Glomerular visceral epithelial cell (primary cell): ENCODE data around the gene JUNB.
"Not testable (repeated sequence)": the region's sequence is repeated elsewhere in the genome, so short reads cannot be mapped to it uniquely, and the experiment has no call there.

Experiments
- DNase-seq: peaks from one replicate; pipeline ENCODE4 v3.0.0-alpha.2; 2016; ENCODE audit errors: extremely low spot score

JUNB gene

GRCh38 chr19:12789098-12789903 is 2.0 kb upstream of the JUNB start:
- peak; percentile 46 for DNase-seq

DNA sequence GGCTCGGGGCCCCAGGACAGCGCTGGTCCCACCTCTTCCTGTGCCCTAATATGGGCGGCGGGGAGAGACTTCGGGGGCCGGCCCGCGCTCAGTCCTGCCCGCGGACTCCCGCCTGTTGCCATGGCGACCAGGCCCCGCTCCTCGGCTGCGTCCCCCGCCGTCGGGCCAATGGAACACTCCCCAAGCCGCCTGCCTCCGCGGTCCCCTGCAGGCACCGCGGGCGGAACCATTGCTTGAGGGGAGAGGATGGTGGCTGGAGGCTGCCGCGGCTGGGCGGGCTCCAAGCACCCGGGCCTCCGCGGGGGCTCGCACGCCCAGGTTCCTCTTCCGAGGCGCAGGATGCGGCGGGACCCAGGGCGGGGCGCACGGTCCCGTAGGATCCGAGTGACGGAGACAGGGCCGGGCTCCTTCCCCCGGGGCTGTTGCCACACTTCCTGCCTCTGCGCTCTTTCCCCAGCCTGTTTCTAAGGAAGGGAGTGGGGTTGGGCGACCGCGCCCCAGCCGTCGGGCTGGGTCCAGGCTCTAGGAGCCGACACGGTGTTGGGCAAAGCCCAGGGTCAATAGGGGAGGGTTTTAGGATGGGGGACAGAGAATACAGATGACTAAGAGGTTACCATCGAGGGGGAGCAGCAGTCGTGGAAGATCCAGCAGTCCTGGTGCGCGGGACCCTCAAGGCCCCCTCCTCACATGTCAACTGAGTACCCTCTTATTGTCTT is 1.2 kb upstream of the JUNB start:
- DNase-seq: peak; percentile 98

- no peak for DNase-seq
Measured at GRCh38 chr19:12790628-12791344, 500 bp upstream of the JUNB start.

DNA sequence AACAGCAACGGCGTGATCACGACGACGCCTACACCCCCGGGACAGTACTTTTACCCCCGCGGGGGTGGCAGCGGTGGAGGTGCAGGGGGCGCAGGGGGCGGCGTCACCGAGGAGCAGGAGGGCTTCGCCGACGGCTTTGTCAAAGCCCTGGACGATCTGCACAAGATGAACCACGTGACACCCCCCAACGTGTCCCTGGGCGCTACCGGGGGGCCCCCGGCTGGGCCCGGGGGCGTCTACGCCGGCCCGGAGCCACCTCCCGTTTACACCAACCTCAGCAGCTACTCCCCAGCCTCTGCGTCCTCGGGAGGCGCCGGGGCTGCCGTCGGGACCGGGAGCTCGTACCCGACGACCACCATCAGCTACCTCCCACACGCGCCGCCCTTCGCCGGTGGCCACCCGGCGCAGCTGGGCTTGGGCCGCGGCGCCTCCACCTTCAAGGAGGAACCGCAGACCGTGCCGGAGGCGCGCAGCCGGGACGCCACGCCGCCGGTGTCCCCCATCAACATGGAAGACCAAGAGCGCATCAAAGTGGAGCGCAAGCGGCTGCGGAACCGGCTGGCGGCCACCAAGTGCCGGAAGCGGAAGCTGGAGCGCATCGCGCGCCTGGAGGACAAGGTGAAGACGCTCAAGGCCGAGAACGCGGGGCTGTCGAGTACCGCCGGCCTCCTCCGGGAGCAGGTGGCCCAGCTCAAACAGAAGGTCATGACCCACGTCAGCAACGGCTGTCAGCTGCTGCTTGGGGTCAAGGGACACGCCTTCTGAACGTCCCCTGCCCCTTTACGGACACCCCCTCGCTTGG is 966 bp downstream of the JUNB start:
- DNase-seq: peak; percentile 71

DNA sequence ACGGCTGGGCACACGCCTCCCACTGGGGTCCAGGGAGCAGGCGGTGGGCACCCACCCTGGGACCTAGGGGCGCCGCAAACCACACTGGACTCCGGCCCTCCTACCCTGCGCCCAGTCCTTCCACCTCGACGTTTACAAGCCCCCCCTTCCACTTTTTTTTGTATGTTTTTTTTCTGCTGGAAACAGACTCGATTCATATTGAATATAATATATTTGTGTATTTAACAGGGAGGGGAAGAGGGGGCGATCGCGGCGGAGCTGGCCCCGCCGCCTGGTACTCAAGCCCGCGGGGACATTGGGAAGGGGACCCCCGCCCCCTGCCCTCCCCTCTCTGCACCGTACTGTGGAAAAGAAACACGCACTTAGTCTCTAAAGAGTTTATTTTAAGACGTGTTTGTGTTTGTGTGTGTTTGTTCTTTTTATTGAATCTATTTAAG is 1.6 kb downstream of the JUNB start:
- no peak for DNase-seq

DNA sequence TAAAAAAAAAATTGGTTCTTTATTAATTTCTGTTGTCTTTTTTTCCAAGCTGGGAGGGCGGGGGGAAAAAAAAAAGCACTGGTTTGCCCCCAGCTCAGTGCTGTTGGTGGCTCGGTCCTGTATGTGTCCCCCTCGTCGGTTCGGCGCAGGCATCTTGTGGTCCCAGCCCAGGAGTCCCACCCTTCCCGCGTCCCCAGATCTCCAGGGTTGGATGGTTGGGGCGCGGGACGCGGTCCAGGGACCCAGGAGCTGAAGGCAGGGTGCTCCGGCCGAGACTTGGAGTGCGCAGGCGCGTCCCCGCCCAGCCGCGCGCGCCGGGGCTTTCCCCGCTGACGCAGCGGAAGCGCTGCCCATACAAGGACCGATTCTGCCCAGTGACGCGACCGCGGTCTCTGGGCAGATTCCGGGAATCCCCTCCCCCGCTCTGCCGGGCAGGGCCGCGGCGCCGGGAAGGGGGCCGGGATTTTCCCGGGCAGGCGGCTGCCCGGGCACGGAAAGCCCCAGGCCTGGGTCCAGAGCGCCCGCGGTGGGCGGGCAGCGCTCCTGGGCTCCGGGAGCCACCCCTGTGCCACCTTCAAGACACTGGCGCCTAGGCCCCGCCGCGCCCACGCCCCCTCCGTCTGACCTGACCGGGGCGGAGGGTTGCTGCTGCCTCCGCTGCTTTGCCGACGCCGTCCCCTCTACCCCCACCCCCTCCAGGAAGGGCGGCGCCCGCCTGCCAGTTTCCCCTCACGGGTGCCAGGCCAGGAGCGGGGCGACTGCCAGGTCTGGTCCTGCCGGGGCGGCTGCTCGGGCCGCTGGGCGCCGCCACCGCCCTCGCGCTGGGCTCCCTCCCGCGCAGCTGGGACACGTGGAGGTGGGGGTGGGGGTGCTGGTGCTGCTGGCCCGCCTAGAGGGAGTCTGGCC is 2.3 kb downstream of the JUNB start:
- DNase-seq: peak; percentile 97

DNA sequence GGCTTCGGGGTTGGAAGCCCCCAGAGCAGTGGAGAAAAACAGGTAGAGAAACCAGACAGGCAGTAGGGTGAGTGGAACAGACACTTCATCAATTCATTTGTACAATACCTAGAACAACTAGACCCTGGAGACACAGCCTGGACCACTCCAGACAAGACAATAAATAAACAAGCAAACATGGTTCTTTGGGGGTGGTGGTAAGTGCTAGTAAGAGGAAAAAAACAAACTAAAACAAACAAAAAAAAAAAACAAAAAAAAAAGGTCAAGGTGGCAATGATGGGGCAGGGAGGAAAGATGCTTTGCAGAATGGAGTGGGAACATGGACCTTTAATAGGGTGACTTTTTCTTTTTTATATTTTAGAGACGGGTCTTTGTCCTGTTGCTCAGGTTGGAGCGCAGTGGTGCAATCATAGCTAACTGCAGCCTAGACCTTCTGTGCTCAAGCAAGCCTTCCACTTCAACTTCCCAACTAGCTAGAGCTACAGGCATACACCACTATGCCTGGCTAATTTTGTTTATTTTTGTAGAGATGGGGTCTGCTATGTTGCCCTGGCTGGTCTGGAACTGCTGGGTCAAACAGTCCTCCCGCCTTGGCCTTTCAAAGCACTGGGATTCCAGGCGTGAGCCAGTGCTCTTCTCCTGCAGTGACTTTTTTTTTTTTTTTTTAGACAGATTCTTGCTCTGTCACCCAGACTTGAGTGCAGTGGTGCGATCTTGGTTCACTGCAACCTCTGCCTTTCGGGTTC is 3.1 kb downstream of the JUNB start:
- DNase-seq: no peak

DNA sequence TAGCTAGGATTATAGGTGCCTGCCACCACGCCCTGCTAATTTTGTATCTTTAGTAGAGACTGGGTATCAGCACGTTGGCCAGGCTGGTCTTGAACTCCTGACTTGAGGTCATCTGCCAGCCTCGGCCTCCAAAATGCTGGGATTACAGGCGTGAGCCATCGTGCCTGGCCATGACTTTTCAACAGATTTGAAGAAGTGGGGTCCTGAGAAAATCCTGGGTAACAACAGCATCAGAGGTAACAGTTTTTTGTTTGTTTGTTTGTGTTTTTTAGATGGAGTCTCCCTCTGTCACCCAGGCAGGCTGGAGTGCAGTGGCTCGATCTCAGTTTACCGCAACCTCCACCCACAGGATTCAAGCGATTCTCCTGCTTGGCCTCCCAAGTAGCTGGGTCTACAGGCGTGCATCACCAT is 3.7 kb downstream of the JUNB start:
- no peak for DNase-seq

- DNase-seq: peak; percentile 81
Measured at GRCh38 chr19:12796146-12797071, 5.1 kb downstream of the JUNB start.

DNA sequence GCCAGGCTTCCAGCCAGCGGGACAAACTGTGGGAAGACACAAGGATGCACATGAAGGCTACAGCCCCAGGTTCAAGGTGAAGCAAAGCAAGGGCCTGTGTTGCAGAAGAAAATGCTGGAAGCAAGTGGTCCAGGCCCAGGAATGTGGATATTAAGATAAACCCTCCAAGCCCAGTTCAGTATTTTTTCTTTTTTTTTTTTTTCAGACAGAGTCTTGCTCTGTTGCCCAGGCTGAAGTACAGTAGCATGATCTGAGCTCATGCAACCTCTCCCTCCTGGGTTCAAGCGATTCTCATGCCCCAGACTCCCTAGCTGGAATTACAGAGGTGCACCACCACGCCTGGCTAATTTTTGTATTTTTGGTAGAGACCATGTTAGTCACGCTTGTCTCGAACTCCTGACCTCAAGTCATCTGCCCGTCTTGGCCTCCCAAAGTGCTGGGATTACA is 5.9 kb downstream of the JUNB start:
- DNase-seq: no peak

GRCh38 chr19:12797607-12798006 is 6.3 kb downstream of the JUNB start:
- not testable (repeated sequence) for DNase-seq

- DNase-seq: no peak
Measured at GRCh38 chr19:12799742-12800465, 8.6 kb downstream of the JUNB start.

- no peak for DNase-seq
Measured at GRCh38 chr19:12800466-12800770, 9.1 kb downstream of the JUNB start.

DNA sequence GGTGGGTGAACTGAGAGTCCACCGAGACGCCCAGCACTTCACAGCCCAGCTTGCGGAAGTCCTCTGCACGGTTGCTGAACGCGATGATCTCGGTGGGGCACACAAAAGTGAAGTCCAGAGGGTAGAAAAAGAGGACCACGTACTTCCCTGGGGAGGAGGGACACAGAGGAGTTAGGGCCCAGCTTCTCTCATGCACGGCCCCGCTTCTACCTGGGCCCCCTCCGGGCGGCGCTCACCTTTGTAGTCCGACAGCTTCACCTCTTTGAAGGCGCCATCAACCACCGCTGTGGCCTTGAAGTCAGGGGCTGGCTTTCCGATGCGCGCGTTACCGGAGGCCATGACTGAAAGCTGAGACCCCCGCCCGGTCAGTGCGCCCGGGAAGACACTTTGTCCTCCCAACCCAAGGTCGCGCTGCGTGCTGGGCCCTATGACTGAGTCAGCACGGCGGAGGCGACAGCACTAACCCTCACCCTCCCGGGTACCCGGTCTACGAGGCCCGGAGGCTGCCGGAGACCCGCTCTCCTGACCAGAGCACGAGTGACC is 9.7 kb downstream of the JUNB start:
- DNase-seq: no peak

DNA sequence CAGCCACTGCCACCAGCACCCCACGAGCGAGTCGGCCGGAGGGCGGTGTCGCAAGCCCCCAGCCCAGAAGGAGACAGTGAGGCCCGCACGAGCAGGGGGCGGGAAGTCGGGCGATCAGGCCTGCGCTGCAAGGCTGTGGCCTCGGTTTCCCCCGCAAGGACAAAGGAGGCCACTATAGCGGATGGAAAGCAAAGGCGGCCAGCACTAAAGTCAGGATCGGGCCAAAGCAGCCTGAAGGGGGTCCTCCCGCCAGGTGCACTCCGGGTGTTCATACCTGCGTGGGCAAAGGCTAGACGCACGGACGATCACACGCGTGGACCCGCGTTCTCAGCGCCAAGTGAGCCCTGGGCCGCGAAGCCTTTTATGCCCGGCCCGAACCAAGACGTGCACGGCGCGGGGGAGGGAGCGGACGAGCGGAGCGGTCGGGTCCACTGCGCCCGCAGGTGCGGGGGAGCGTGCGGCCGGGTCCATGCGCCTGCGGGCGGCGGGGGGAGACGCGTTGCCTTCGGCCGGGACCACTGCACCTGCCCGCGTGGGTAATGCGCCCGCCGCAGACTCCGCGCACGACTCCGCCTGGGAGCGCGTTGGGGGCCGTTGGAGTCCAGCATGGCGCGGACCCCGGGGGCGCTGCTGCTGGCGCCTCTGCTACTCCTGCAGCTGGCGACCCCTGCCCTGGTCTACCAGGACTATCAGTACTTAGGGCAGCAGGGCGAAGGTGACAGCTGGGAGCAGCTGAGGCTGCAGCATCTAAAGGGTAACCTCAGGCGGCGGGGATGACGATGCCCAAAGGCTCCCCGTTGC is 10.4 kb downstream of the JUNB start, which contains the start of the genes PRDX2 and THSD8:
Gene PRDX2 (minus strand): TSS at position 335 of the 801 bp plus-strand sequence. CDS start 539 bp downstream, outside the sequence.
Gene THSD8 (plus strand): TSS at position 604 of the 801 bp plus-strand sequence. CDS start 3 bp downstream, at position 607.
- DNase-seq: peak; percentile 76

- no peak for DNase-seq
Measured at GRCh38 chr19:12802267-12803106, 11.2 kb downstream of the JUNB start.
